Mucosa of stomach (tissue), 1 donor: ENCODE results near the gene DDX41.
"Not testable (repeated sequence)": the region's sequence is repeated elsewhere in the genome, so short reads cannot be mapped to it uniquely, and the experiment has no call there.

Experiments used
- H3K27me3 ChIP-seq: one replicate; pipeline ENCODE4 v1.7.0; 2013; ENCODE audit warnings: mild to moderate bottlenecking, low read length; ENCODE audit not compliant: control insufficient read depth, insufficient read depth
- H3K36me3 ChIP-seq: one replicate; pipeline ENCODE4 v1.7.0; 2013; ENCODE audit warnings: low read length; ENCODE audit not compliant: control insufficient read depth, insufficient read depth
- H3K4me1 ChIP-seq: one replicate; pipeline ENCODE4 v1.7.0; 2013; ENCODE audit warnings: mild to moderate bottlenecking, low read length; ENCODE audit not compliant: control insufficient read depth, insufficient read depth
- H3K4me3 ChIP-seq: one replicate; pipeline ENCODE4 v1.7.0; 2013; ENCODE audit warnings: low read length
- H3K9ac ChIP-seq: one replicate; pipeline ENCODE4 v1.7.0; 2013; ENCODE audit warnings: mild to moderate bottlenecking, low read length, moderate library complexity
- H3K9me3 ChIP-seq: one replicate; pipeline ENCODE4 v1.7.0; 2013; ENCODE audit warnings: mild to moderate bottlenecking, low read length, moderate library complexity; ENCODE audit not compliant: control insufficient read depth
- donor health status: Pancreatic carcinoma.

Gene DDX41

GRCh38 chr5:177491983-177492746 is 24.6 kb downstream of the DDX41 start:
- Histone ChIP-seq H3K9me3 (no peaks in the 10 kb centered on the region), H3K36me3 (peaks cover 6% of the 10 kb centered on the region), H3K4me1 (peaks cover 39% of the 10 kb centered on the region), H3K27me3 (peaks cover 8% of the 10 kb centered on the region), H3K4me3 (no peak overlapping the region), H3K9ac (no peak overlapping the region)

GRCh38 chr5:177491429-177491945 is 25.3 kb downstream of the DDX41 start:
- H3K4me1 ChIP-seq: peaks cover 38% of the 10 kb centered on the region
- H3K4me3 ChIP-seq: no peak overlapping the region
- H3K9ac ChIP-seq: no peak overlapping the region

GRCh38 chr5:177490992-177491391 is 25.8 kb downstream of the DDX41 start:
- H3K9me3 ChIP-seq: no peaks in the 10 kb centered on the region
- peaks cover 33% of the 10 kb centered on the region for H3K4me1 ChIP-seq
- no peak overlapping the region for H3K4me3 ChIP-seq
- H3K9ac ChIP-seq: no peak overlapping the region
- H3K36me3 ChIP-seq: peaks cover 6% of the 10 kb centered on the region
- H3K27me3 ChIP-seq: peaks cover 4% of the 10 kb centered on the region

More at GRCh38 chr5:177491429-177491945, 25.3 kb downstream of the DDX41 start:
- no peaks in the 10 kb centered on the region for H3K9me3 ChIP-seq
- H3K27me3 ChIP-seq: peaks cover 7% of the 10 kb centered on the region
- peaks cover 6% of the 10 kb centered on the region for H3K36me3 ChIP-seq

GRCh38 chr5:177490311-177490991 is 26.3 kb downstream of the DDX41 start:
- Histone ChIP-seq H3K4me1 (peaks cover 28% of the 10 kb centered on the region), H3K9ac (no peak overlapping the region), H3K27me3 (no peaks in the 10 kb centered on the region), H3K36me3 (peaks cover 6% of the 10 kb centered on the region), H3K4me3 (no peak overlapping the region), H3K9me3 (no peaks in the 10 kb centered on the region)

- Histone ChIP-seq H3K27me3 (no peaks in the 10 kb centered on the region), H3K9me3 (no peaks in the 10 kb centered on the region), H3K36me3 (peaks cover 6% of the 10 kb centered on the region), H3K4me3 (no peak overlapping the region), H3K9ac (no peak overlapping the region), H3K4me1 (peaks cover 16% of the 10 kb centered on the region)
Observed at GRCh38 chr5:177489119-177489716, 27.5 kb downstream of the DDX41 start.

GRCh38 chr5:177487975-177488374 is 28.8 kb downstream of the DDX41 start:
- peaks cover 6% of the 10 kb centered on the region for H3K36me3 ChIP-seq
- no peaks in the 10 kb centered on the region for H3K9me3 ChIP-seq
- H3K4me3 ChIP-seq: no peak overlapping the region
- H3K4me1 ChIP-seq: peaks cover 12% of the 10 kb centered on the region
- H3K27me3 ChIP-seq: no peaks in the 10 kb centered on the region
- no peak overlapping the region for H3K9ac ChIP-seq

GRCh38 chr5:177487144-177487543 is 29.6 kb downstream of the DDX41 start:
- Histone ChIP-seq H3K4me1 (peaks cover 9% of the 10 kb centered on the region), H3K9ac (no peak overlapping the region), H3K9me3 (no peaks in the 10 kb centered on the region), H3K27me3 (no peaks in the 10 kb centered on the region), H3K36me3 (peaks cover 6% of the 10 kb centered on the region), H3K4me3 (no peak overlapping the region)

GRCh38 chr5:177486256-177486655 is 30.5 kb downstream of the DDX41 start:
- Histone ChIP-seq H3K27me3 (no peaks in the 10 kb centered on the region), H3K36me3 (peaks cover 6% of the 10 kb centered on the region), H3K9ac (no peak overlapping the region), H3K9me3 (no peaks in the 10 kb centered on the region), H3K4me3 (no peak overlapping the region), H3K4me1 (peaks cover 9% of the 10 kb centered on the region)

- H3K4me1 ChIP-seq, H3K9me3 ChIP-seq, H3K4me3 ChIP-seq, H3K36me3 ChIP-seq, H3K27me3 ChIP-seq, H3K9ac ChIP-seq: not testable (repeated sequence)
Observed at GRCh38 chr5:177485753-177486152, 31.0 kb downstream of the DDX41 start.

- Histone ChIP-seq H3K9me3 (no peaks in the 10 kb centered on the region), H3K4me3 (no peak overlapping the region), H3K27me3 (no peaks in the 10 kb centered on the region), H3K36me3 (peaks cover 6% of the 10 kb centered on the region), H3K4me1 (peaks cover 9% of the 10 kb centered on the region), H3K9ac (no peak overlapping the region)
Observed at GRCh38 chr5:177484902-177485549, 31.7 kb downstream of the DDX41 start.

- no peak overlapping the region for H3K4me3 ChIP-seq
- peaks cover 6% of the 10 kb centered on the region for H3K36me3 ChIP-seq
- no peak overlapping the region for H3K9ac ChIP-seq
- peaks cover 9% of the 10 kb centered on the region for H3K4me1 ChIP-seq
- H3K9me3 ChIP-seq: no peaks in the 10 kb centered on the region
- no peaks in the 10 kb centered on the region for H3K27me3 ChIP-seq
Observed at GRCh38 chr5:177483994-177484901, 32.5 kb downstream of the DDX41 start.
